GM19240 (cell line): Measurements from ENCODE around the gene BOD1.
A peak's percentile ranks its signal among the peaks of the same experiment; 100 is the strongest.

Source experiments
- DNase-seq: peaks from one replicate; pipeline ENCODE4 v3.0.0; 2011; ENCODE audit warnings: low spot score; ENCODE audit not compliant: insufficient read length

Gene BOD1

DNA sequence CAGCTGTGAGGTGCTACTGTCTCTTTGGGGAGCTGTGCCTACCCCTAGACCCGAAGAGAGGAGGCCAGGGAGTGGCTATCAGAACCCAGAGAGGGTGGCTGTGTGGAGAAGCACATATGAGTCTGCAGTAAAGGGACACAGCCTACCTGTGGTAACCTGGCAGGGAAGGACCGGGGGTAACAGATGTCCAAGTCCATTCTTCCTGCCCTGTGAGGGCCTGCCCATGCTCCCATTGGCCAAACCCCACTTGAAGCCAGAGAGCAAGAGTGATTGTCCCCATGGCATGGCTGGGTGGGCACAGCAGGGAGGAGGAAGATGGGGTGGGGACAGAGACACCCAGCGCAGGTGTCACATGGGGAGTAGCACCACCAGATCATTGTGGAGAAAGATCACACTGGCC lies 39.3 kb downstream of the BOD1 start:
- DNase-seq, result no peak

DNA sequence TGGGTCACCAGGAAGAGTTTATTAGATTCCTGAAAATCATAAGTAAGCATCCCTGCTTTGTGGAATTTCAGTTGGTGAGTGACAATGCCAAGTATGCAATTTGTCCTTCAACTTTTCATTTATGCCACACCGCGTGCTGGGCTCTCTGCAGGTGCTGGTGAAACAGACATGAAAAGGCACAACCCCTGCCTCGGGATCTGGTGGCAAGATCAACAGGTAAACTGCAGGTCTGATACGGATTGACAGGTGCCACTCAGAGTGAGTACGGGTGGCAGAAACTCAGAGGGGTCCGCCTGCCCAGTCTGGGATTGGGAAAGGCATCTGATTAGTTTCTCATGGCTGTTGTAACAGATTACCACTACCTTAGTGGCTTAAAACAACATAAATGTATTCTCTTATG lies 40.5 kb downstream of the BOD1 start:
- no peak for DNase-seq

DNA sequence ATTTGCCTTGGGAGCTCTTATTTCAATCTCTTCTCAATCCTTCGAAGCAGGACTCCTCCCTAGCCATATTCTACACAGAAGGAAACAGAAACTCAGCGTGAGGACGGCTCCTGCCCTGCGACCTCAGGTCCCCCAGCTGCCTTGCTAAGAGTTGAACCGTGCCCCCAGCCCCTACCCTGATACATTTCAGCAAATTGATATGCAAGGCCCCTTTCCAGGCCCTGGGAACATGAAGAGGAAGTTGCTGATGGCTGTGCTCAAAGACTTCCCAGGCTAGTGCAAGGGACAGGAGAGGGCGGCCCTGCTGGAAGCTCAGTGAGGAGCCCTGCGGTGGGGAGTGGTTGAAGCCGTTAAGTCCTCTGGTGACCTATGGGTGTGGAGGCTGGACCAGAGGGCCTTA lies 41.5 kb downstream of the BOD1 start:
- no peak for DNase-seq

DNA sequence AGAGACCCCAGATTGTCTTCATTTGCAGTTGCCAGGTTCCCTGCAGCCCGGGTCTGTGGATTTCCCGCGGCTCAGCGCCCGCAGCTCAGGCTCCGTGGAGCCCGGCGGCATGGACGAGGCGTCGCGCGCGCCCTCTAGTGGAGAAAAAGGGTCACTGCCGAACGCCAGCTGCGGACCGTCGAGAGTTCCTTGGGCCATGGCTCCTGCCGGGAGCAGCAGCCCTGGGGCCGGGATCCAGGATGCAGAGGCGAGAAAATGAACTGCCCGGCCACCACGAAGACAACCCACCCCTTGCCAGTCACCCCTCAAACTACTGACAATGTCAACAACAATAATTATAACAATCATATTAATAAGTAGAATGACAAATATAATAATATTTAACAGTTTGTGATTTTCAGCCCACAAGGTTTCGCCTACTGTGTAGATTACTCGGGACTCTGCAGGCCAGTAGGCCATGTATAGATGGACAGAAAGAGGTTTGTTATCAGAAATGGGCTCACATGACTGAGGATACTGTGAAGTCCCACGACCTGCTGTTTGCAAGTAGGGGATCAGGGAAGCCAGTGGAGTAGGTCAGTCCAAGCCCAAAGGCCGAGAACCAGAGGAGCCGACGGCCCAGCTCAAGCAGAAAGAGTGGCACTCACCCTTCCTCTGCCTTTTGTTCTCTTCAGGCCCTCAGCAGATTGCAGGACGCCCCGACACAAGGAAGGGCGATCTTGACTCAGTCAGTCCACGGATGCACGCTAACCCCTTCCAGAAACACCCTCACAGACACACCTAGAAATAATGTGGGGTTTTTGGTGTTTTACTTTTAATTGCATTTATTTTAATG lies 43.1 kb downstream of the BOD1 start:
- peak; percentile 54 for DNase-seq

DNA sequence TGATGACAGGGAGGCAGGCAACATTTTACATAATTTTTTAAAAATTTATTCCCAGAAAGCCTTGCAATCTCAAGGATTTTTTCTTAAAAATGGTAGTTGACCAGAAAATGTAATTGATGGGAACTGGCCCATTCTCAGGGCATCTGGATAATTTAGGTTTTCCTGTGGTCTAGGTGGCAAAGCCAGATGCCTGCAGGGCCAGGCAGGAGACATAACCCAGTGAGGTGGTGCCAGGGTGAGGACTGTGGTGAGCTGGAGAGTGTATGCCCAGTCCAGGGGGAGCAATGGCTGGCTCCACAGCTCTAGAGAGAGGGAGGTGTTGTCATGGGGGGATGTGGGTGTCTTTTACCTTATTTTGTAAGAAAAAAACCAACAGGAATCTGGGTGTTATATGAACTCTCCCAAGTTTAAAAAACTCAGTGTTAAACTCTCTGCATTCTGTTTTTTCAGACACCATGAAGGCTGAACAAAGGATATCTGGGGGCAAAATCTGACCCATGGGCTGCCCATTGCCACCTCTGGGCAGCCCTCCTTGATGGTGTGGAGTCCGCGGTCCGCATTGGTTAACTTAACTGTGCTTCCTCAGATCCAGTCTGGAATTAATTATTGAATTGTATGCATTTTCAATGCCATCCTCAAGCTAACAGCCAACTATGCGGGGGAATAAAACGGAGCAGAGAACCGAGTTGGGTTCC lies 43.9 kb downstream of the BOD1 start:
- no peak for DNase-seq

DNA sequence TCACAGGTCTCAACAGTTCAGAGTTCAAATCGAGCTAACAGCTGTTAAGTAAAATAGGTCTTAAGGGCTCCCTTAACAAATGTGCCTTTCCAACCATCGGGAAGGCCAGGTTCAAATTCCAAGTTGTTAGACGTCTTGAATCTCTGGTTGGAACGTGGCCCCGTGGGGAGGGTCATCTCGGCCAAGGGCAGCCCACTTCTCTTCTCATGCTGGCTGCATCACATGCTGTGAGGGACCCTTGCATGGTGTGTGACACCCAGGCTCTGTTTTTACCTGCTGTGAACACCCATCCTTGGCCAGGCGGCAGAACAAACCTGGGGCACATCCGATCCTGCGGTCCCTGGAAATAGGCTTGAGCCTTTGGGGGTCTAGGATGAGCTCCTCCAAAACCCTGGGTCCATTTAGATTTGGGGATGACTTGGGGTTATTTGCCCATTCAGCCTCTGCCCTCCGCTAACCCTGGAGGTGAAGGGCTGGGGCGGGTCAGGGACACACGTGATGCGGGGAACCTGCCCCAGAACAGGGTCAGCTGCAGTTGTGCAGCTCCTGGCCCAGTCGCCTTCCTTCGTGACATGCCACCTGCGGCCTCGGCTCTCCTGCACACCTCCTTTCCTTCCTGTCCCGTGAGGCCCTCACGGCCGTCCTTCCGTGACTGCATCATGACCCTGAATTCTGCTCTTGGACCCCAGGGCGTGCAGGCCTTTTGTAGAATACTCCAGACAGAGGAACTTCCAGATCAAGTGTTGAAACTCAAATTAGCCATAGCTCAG lies 45.9 kb downstream of the BOD1 start:
- DNase-seq, result no peak

DNA sequence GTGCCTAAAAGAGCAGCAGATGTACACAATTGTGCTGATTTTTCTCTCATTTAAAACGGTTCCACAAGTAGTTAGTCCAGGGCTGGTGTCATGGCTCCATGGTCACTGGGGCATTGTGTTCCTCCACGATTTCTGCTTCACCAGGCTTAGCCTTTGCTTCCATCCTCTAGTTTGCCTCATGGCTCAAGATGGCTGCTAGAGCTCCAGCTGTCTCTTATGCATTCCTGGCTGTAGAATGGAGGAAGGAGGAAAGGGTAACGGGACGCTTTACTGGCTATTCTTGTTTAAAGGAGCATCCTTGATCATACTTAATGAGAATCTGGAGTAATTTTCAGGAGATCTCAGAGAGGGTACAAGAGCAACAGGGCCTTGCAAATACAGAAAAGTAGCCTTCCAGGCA lies 47.7 kb downstream of the BOD1 start:
- no peak for DNase-seq

DNA sequence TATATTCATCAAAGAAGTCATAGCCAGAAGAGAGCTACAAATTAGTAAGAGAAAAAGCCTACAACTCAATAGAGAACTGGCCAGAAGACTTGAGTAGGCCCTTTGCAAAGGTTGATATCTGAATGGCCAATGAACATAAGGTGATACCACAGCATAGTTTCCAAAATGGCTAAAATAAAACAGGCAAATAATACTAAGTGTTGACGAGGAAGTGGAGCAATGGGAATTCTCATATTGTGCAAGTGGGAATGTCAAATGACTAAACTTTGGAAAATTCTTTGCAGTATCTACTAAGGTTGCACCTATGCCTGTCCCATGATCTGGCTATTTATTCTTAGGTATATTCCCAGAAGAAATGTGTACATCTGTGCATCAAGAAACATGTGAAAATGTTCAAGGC lies 48.3 kb downstream of the BOD1 start:
- no peak for DNase-seq

DNA sequence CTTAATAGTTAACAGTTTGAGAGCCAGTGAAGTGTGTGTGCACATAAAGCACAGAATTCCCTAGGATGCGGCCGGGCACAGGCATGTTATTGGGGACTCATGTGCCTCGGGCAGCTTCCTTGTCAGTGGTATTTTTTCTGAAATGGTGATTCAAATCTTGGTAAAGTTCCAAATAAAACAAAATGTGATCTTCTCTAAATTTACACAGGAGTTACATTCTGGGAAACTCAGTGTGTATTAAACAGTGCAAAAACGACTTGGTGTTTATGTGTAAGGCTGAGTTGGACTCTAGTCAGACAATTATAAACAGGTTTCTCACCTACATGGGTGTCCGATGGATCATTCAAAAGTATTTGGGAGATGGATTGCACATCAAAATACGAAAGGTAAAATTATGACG lies 48.9 kb downstream of the BOD1 start:
- DNase-seq, result no peak

DNA sequence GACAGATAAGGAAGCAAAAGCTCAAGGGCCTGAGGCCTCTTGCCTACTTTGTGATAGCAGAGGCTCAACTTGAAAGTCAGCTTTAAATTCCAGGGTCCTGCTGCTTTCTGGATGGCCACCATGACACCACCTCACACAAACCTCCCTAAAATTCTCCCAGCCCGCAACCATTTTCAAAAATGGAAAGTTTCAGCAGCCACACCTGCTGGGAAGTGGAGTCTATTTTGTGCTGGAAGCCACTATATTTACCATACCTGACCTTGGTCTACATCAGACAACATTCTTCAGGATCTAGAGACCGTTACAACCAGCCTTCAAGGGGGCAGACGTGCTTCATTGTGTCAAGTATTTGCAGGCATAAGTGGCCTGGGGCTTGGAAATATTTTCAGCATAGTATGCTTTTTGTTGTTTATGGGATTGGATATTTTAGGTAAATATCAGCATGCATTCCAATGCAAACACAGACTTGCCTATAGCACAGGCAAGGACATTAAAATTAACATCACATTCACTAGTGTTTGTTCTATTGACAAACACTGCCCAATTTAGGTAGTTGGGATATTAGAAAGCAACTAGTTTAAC lies 50.9 kb downstream of the BOD1 start:
- DNase-seq, result no peak

DNA sequence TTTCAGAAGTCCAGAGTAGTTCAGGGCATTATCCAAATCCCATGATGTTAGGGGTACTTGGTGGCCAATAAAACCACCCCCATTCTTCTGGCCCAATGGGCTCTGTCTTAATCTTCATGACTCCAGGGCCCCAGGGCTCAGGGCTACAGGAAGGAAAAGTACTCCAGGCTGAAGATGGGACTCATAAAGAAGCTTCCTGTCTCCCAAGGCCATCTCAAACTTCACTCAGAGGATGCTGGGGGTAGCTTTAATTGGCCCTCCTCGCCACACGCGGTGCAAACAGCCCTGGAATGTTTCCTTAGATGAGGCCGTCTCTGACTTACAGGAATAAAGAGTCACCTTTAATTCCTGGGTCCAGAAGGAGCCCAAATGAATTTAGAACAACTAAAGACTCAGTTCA lies 52.3 kb downstream of the BOD1 start:
- no peak for DNase-seq

DNA sequence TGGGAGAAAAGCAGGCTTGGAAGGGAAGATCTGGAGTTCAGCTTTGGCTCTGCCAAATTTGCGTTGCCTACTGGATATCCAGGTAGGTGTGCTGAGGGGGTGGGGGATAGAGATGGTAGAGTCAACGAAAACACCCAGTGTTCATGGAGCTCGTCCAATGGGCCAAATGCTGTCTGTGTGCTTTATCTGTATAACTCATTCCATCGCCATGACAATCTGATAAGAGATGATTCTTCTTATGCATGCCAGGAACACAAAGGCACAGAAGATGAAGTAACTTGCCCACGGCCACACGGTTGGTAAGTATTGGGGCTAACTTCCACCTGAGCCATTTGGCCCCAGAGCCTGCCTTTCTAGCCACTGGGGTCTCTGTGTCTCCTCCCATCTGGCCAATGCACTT lies 53.2 kb downstream of the BOD1 start:
- DNase-seq, result no peak

DNA sequence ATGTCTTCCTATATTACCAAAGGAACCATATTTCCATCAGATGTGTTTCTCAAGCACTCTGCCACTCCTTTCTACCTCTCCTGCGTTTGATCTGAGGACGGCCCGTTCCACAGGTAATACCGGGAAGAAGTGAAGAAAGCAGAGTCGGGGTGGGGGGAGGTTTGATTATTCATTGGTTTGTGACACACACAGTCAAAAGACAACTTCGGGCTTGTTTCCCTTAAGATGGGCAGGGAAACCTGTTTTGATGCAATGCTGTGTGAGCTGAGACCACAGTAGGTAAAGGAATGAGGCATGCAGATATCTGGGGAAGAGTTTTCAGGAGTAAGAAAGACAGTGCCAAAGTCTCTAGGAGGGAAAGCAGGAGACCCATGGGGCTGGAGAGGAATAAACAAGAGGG lies 54.0 kb downstream of the BOD1 start:
- DNase-seq, result no peak
